Stimulated activated CD4-positive, alpha-beta T cell treated with anti-CD3 and anti-CD28 coated beads, TNF-alpha, amount 100 ng/mL, for 24 hours (primary cell): ENCODE results near the gene SCN4B.

Source experiments
- DNase-seq, 3 experiments: peaks; one replicate each; pipeline ENCODE4 v3.0.0-alpha.2; 2020; ENCODE audit warnings: low read depth in 3 of 3

The SCN4B gene

GRCh38 chr11:118152020-118152551, 537 bp downstream of the SCN4B start:
- no peak for DNase-seq

GRCh38 chr11:118151431-118151830, 1.2 kb downstream of the SCN4B start:
- DNase-seq, result no peak

GRCh38 chr11:118149493-118149892, 3.1 kb downstream of the SCN4B start:
- DNase-seq, result no peak

GRCh38 chr11:118148856-118149255, 3.8 kb downstream of the SCN4B start:
- no peak for DNase-seq

GRCh38 chr11:118148240-118148639, 4.4 kb downstream of the SCN4B start:
- DNase-seq, result no peak

- DNase-seq, result no peak
Measured at GRCh38 chr11:118147502-118147901, 5.1 kb downstream of the SCN4B start.

- no peak for DNase-seq
Measured at GRCh38 chr11:118146554-118146953, 6.1 kb downstream of the SCN4B start.

- DNase-seq, result peak; percentile 73 to 90 (median 84)
Measured at GRCh38 chr11:118145285-118146227, 7.1 kb downstream of the SCN4B start.

GRCh38 chr11:118144301-118145268, 8.0 kb downstream of the SCN4B start:
- no peak for DNase-seq

GRCh38 chr11:118143661-118144185, 8.9 kb downstream of the SCN4B start:
- DNase-seq, result no peak

- no peak for DNase-seq
Measured at GRCh38 chr11:118142809-118143208, 9.8 kb downstream of the SCN4B start.

- DNase-seq, result no peak
Measured at GRCh38 chr11:118142081-118142480, 10.5 kb downstream of the SCN4B start.

GRCh38 chr11:118139578-118139977, 13.0 kb downstream of the SCN4B start:
- no peak for DNase-seq

GRCh38 chr11:118138839-118139420, 13.7 kb downstream of the SCN4B start:
- DNase-seq, result no peak

GRCh38 chr11:118136801-118137200, 15.8 kb downstream of the SCN4B start:
- DNase-seq, result no peak

GRCh38 chr11:118136341-118136740, 16.3 kb downstream of the SCN4B start:
- no peak for DNase-seq

GRCh38 chr11:118135796-118136165, 16.8 kb downstream of the SCN4B start:
- DNase-seq, result no peak

GRCh38 chr11:118135051-118135795, 17.4 kb downstream of the SCN4B start:
- DNase-seq, result no peak

- DNase-seq, result no peak
Measured at GRCh38 chr11:118133816-118134215, 18.8 kb downstream of the SCN4B start.

GRCh38 chr11:118132385-118133151, 20.1 kb downstream of the SCN4B start:
- DNase-seq, result no peak
